Endothelial cell of umbilical vein (primary cell): ENCODE data around the gene MYRIP. TPM values are rescaled to one million over a fixed set of nuclear protein-coding genes. Genes with fewer than 3 reads are reported as not detected.

ENCODE experiments used
- BruUV-seq: library from RNA; stranded (reverse); fragments of 400-500 nt; replicated peaks from 2 replicates; lab custom pipeline; 2021; lab: Mats Ljungman, UMichigan
- CTCF ChIA-PET: fragments of 300-600, 350-600 bp; sonication (Branson Sonifier 250); formaldehyde crosslinking; loops from one replicate; lab custom pipeline; 2021; ENCODE audit warnings: antibody characterized with exemption, inconsistent platforms; lab: Charles Lee
- POLR2A ChIA-PET: fragments of 300-600, 350-600 bp; sonication (Branson Sonifier 250); formaldehyde crosslinking; loops from one replicate; lab custom pipeline; 2021; ENCODE audit warnings: antibody characterized with exemption, inconsistent platforms; lab: Charles Lee
- DNase-seq: peaks from one replicate; pipeline ENCODE4 v3.0.0-alpha.2; 2011; ENCODE audit warnings: low read depth, low spot score
- FAIRE-seq: peaks from 2 replicates; lab custom pipeline; 2011; peaks lifted over from hg19 to GRCh38; lab: Jason Lieb, UNC
- H2AFZ ChIP-seq: 2 replicates; pipeline ENCODE4 v1.6.0; 2012; ENCODE audit warnings: low read depth, low read length, control low read depth, inconsistent platforms
- H3K27ac ChIP-seq: 2 replicates; pipeline ENCODE4 v1.5.1; 2011; ENCODE audit warnings: low read depth, mild to moderate bottlenecking, control low read depth, low read length, moderate library complexity; ENCODE audit not compliant: insufficient read depth
- H3K27me3 ChIP-seq, 2 experiments: 2 replicates each; pipeline versions ENCODE4 v1.6.0 to v1.6.1; 2011; ENCODE audit warnings: low read length in 2 of 2, mixed read lengths in 1 of 2; ENCODE audit not compliant: control insufficient read depth in 2 of 2, insufficient read depth in 2 of 2
- H3K36me3 ChIP-seq, 2 experiments: 2 replicates in 1 of 2; 3 replicates in 1 of 2; pipeline ENCODE4 v1.5.1; 2011; ENCODE audit warnings: low read length in 2 of 2, mild to moderate bottlenecking in 1 of 2, moderate library complexity in 1 of 2; ENCODE audit not compliant: control insufficient read depth in 2 of 2, insufficient read depth in 2 of 2; ENCODE audit errors: extremely low read depth in 1 of 2
- H3K4me1 ChIP-seq: 3 replicates; pipeline ENCODE4 v1.5.1; 2011; ENCODE audit warnings: mild to moderate bottlenecking, low read length; ENCODE audit not compliant: control insufficient read depth, insufficient read depth; ENCODE audit errors: extremely low read depth
- H3K4me2 ChIP-seq: 2 replicates; pipeline ENCODE4 v1.6.1; 2011; ENCODE audit warnings: low read length, control low read depth, mixed read lengths; ENCODE audit not compliant: insufficient read depth
- H3K4me3 ChIP-seq, 3 experiments: fragments of 200-600 bp in 1 of 3; sonication (generic), shearing (Covaris generic) in 1 of 3; replicated peaks in 1 of 3; 2 replicates each; pipeline ENCODE4 v1.5.1; 2011 to 2016; ENCODE audit warnings: control low read depth in 3 of 3, low read length in 3 of 3, mild to moderate bottlenecking in 2 of 3, inconsistent platforms in 1 of 3, low read depth in 1 of 3, moderate library complexity in 1 of 3; ENCODE audit not compliant: insufficient read depth in 1 of 3
- H3K79me2 ChIP-seq: 2 replicates; pipeline ENCODE4 v1.6.0; 2012; ENCODE audit warnings: low read length, inconsistent platforms; ENCODE audit not compliant: control insufficient read depth, insufficient read depth
- H3K9ac ChIP-seq: replicated peaks from 2 replicates; pipeline ENCODE3; 2011; ENCODE audit warnings: low read length, control low read depth; ENCODE audit not compliant: insufficient read depth; ENCODE audit errors: extremely low read depth
- H3K9me1 ChIP-seq: replicated peaks from 3 replicates; pipeline ENCODE4 v1.6.0; 2011; ENCODE audit warnings: mild to moderate bottlenecking, low read length; ENCODE audit not compliant: control insufficient read depth, insufficient read depth; ENCODE audit errors: extremely low read depth
- H3K9me3 ChIP-seq: replicated peaks from 2 replicates; pipeline ENCODE4 v1.5.1; 2012; ENCODE audit warnings: low read length, inconsistent platforms; ENCODE audit not compliant: control insufficient read depth, insufficient read depth
- H4K20me1 ChIP-seq: replicated peaks from 2 replicates; pipeline ENCODE3; 2011; ENCODE audit warnings: mild to moderate bottlenecking, low read length; ENCODE audit not compliant: control insufficient read depth, insufficient read depth; ENCODE audit errors: extremely low read depth
- EZH2 ChIP-seq: IDR thresholded peaks from 2 replicates; pipeline ENCODE4 v1.6.1; 2012; ENCODE audit warnings: borderline replicate concordance, low read depth, mild to moderate bottlenecking, moderate library complexity, low read length, inconsistent platforms; ENCODE audit not compliant: severe bottlenecking
- FOS ChIP-seq: IDR thresholded peaks from 2 replicates; pipeline ENCODE4 v1.6.1; 2011; ENCODE audit warnings: mild to moderate bottlenecking, low read length, moderate library complexity, borderline replicate concordance; ENCODE audit not compliant: insufficient read depth
- GATA2 ChIP-seq: IDR thresholded peaks from 2 replicates; pipeline ENCODE4 v1.7.0; 2011; ENCODE audit warnings: low read depth, mild to moderate bottlenecking, moderate library complexity, mixed read lengths, low read length; ENCODE audit not compliant: insufficient read length, insufficient read depth
- JUN ChIP-seq: IDR thresholded peaks from 2 replicates; pipeline ENCODE4 v1.6.1; 2011; ENCODE audit warnings: borderline replicate concordance, low read depth; ENCODE audit not compliant: insufficient read length, insufficient read depth
- MYC ChIP-seq: IDR thresholded peaks from one replicate; pipeline ENCODE4 v1.6.1; 2011; ENCODE audit warnings: mild to moderate bottlenecking, low read depth, low read length
- POLR2A ChIP-seq: IDR thresholded peaks from 2 replicates; pipeline ENCODE4 v1.6.1; 2012; ENCODE audit warnings: low read depth, mild to moderate bottlenecking, control low read depth, low read length
- POLR2AphosphoS5 ChIP-seq: IDR thresholded peaks from 2 replicates; pipeline ENCODE4 v1.6.1; 2012; ENCODE audit warnings: low read depth, mild to moderate bottlenecking, control low read depth, low read length, moderate library complexity; ENCODE audit not compliant: insufficient read depth
- dilution Hi-C: fragments of 300-500 bp; cut with MboI; formaldehyde crosslinking; loops from one replicate; pipeline ENCODE4 v1.15.0; 2019; ENCODE audit warnings: low sequenced_read_pairs; ENCODE audit not compliant: extremely low pct_ligation_motif_present
- intact Hi-C: fragments of 100-400 bp; cut with micrococcal nuclease; formaldehyde crosslinking; loops from one replicate; pipeline ENCODE4 v1.10.0; 2022
- polyA plus RNA-seq, 4 experiments: library from polyadenylated mRNA; depleted of rRNA in 3 of 4; stranded (reverse) in 3 of 4; unstranded in 1 of 4; fragments of >200 nt; gene quantifications; 2 replicates each; pipeline versions ENCODE4 v1.2.1 to v1.2.3, GENCODE V29; 2011 to 2012; ENCODE audit warnings: missing spikeins in 1 of 4
- total RNA-seq: library from RNA; stranded (reverse); gene quantifications from 2 replicates; pipeline ENCODE4 v1.2.3, GENCODE V29; 2021
- TF ChIP-seq, protein P1 (sequence below), 2 donors: IDR thresholded peaks; 1 replicate in 1 of 2; 2 replicates in 1 of 2; pipeline ENCODE4 v1.5.1; 2011; ENCODE audit warnings: low read length in 2 of 2, mild to moderate bottlenecking in 2 of 2, moderate library complexity in 2 of 2, control low read depth in 1 of 2, inconsistent platforms in 1 of 2, low read depth in 1 of 2; ENCODE audit not compliant: insufficient read depth in 1 of 2; ENCODE audit errors: extremely low read depth in 1 of 2
- TF ChIP-seq, protein P2 (sequence below): IDR thresholded peaks from 2 replicates; pipeline ENCODE4 v1.6.1; 2011; ENCODE audit not compliant: insufficient read depth, insufficient read length

The MYRIP gene
- total and polyA plus RNA-seq, 2 donors (not counting 3 experiments of a cell fraction or from before 2014, with no cell fraction given) = 6.7 to 11.9 TPM

DNA sequence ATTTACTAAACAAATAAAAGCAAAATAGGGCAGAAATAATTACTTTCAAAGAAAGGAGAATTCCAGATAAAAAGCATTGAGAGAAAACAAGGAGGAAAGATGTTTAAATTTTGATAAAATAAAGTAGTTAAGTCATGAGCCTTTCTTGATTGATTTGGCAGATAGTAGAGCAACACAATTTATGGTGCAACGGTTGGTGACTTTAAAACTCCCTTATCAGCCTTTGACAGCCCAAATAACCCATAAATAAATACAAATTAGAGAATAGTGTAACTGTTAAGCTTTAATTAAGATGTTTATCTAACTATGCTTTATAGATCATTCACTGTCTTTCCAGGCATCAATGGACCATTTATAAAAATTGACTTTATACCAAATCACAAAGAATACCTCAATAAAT lies 446.1 kb downstream of the MYRIP start:
- dilution Hi-C loops = no loop called here
- intact Hi-C loops = no loop called here
- no peak for FAIRE-seq

More for the DNA sequence above, 446.1 kb downstream of the MYRIP start:
- H3K27ac ChIP-seq = no peak overlapping the region
- DNase-seq = no peak
- no peak overlapping the region for H2AFZ ChIP-seq
- no TSS peak for BruUV-seq
- CTCF ChIA-PET = interaction anchor here (1.4 kb wide), 1 partner anchor 102 kb away, joined by 3 read pairs; no protein-coding TSS in a partner anchor
- POLR2A ChIA-PET = no interaction called here
- no peaks in the 10 kb centered on the region for H3K9me3 ChIP-seq
- H3K4me3 ChIP-seq = no peak overlapping the region
- TF ChIP-seq JUN (no peak), MYC (no peak), GATA2 (no peak), FOS (no peak), POLR2A (no peak), EZH2 (no peak), POLR2AphosphoS5 (no peak)
- TF ChIP-seq, protein P1, sequence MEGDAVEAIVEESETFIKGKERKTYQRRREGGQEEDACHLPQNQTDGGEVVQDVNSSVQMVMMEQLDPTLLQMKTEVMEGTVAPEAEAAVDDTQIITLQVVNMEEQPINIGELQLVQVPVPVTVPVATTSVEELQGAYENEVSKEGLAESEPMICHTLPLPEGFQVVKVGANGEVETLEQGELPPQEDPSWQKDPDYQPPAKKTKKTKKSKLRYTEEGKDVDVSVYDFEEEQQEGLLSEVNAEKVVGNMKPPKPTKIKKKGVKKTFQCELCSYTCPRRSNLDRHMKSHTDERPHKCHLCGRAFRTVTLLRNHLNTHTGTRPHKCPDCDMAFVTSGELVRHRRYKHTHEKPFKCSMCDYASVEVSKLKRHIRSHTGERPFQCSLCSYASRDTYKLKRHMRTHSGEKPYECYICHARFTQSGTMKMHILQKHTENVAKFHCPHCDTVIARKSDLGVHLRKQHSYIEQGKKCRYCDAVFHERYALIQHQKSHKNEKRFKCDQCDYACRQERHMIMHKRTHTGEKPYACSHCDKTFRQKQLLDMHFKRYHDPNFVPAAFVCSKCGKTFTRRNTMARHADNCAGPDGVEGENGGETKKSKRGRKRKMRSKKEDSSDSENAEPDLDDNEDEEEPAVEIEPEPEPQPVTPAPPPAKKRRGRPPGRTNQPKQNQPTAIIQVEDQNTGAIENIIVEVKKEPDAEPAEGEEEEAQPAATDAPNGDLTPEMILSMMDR (IDR thresholded peaks at IDR 0.05; ENCODE audit: extremely low read depth in 1 of 2, insufficient read depth in 1 of 2, low read depth in 1 of 2, low read length in 2 of 2) = no peak
- TF ChIP-seq, protein P2, sequence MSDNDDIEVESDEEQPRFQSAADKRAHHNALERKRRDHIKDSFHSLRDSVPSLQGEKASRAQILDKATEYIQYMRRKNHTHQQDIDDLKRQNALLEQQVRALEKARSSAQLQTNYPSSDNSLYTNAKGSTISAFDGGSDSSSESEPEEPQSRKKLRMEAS = no peak
- H3K4me1 ChIP-seq = no peaks in the 10 kb centered on the region
- H3K4me2 ChIP-seq = no peak overlapping the region
- no peak overlapping the region for H3K9ac ChIP-seq
- H3K36me3 ChIP-seq = peaks cover 0 to 6% of the 10 kb centered on the region in 2 experiments
- no peaks in the 10 kb centered on the region for H4K20me1 ChIP-seq
- H3K9me1 ChIP-seq = no peaks in the 10 kb centered on the region
- no peaks in the 10 kb centered on the region for H3K27me3 ChIP-seq
- H3K79me2 ChIP-seq = no peaks in the 10 kb centered on the region
